GM23338 (cell line): ENCODE measurements around the gene STK32C. TPM values are rescaled to one million over a fixed set of nuclear protein-coding genes. Genes with fewer than 3 reads are reported as not detected.

ENCODE experiments used
- ATAC-seq: fragments of 200-7000 bp; cut with Tn5 transposase; 3 replicates; pipeline ENCODE4 v1.9.1; 2020
- DNase-seq: peaks from one replicate; pipeline ENCODE4 v3.0.0-alpha.2; 2015; ENCODE audit warnings: low spot score
- H2AFZ ChIP-seq: fragments of 200-600 bp; sonication (generic); 2 replicates; pipeline ENCODE4 v1.8.0; 2016; ENCODE audit warnings: antibody characterized with exemption, mild to moderate bottlenecking, moderate library complexity
- H3F3A ChIP-seq: fragments of 200-600 bp; sonication (generic); replicated peaks from 2 replicates; pipeline ENCODE4 v1.8.0; 2017; ENCODE audit warnings: antibody characterized with exemption, mixed run types, low read depth
- H3K27ac ChIP-seq: fragments of 200-600 bp; sonication (generic); 2 replicates; pipeline ENCODE4 v1.6.1; 2016; ENCODE audit warnings: low read depth
- H3K27me3 ChIP-seq: fragments of 200-600 bp; sonication (generic); 2 replicates; pipeline ENCODE4 v1.8.0; 2016; ENCODE audit warnings: mild to moderate bottlenecking, mixed run types, moderate library complexity; ENCODE audit not compliant: insufficient read depth
- H3K36me3 ChIP-seq: fragments of 200-600 bp; sonication (generic); 2 replicates; pipeline ENCODE4 v1.8.0; 2016; ENCODE audit warnings: mild to moderate bottlenecking; ENCODE audit not compliant: insufficient read depth
- H3K4me1 ChIP-seq: fragments of 200-600 bp; sonication (generic); 2 replicates; pipeline ENCODE4 v1.8.0; 2016; ENCODE audit warnings: mild to moderate bottlenecking, moderate library complexity; ENCODE audit not compliant: insufficient read depth
- H3K4me2 ChIP-seq: fragments of 200-600 bp; sonication (generic); 2 replicates; pipeline ENCODE4 v1.7.1; 2017; ENCODE audit warnings: mixed run types
- H3K4me3 ChIP-seq: fragments of 200-600 bp; sonication (generic); 2 replicates; pipeline ENCODE4 v1.6.1; 2016; ENCODE audit warnings: mixed run types
- H3K79me2 ChIP-seq: fragments of 200-600 bp; sonication (generic); replicated peaks from 2 replicates; pipeline ENCODE4 v1.8.0; 2017; ENCODE audit warnings: mild to moderate bottlenecking; ENCODE audit not compliant: insufficient read depth
- H3K9me2 ChIP-seq: fragments of 200-600 bp; sonication (generic); 2 replicates; pipeline ENCODE4 v1.8.0; 2017; ENCODE audit not compliant: insufficient read depth
- H4K20me1 ChIP-seq: fragments of 200-600 bp; sonication (generic); replicated peaks from 2 replicates; pipeline ENCODE4 v1.8.0; 2017; ENCODE audit warnings: mild to moderate bottlenecking; ENCODE audit not compliant: insufficient read depth
- H3K27ac Mint-ChIP-seq: 2 replicates; pipeline ENCODE4 v1.8.0; 2020; ENCODE audit warnings: inconsistent platforms, mild to moderate bottlenecking, moderate library complexity, mixed read lengths
- H3K27me3 Mint-ChIP-seq: 3 replicates; pipeline ENCODE4 v1.8.0; 2022; ENCODE audit warnings: low read depth, mild to moderate bottlenecking, moderate library complexity, mixed read lengths, inconsistent platforms; ENCODE audit not compliant: insufficient read depth, poor library complexity
- H3K36me3 Mint-ChIP-seq: 3 replicates; pipeline ENCODE4 v1.8.0; 2021; ENCODE audit warnings: low read depth, mild to moderate bottlenecking, inconsistent platforms, moderate library complexity, mixed read lengths
- H3K4me1 Mint-ChIP-seq: 3 replicates; pipeline ENCODE4 v1.8.0; 2020; ENCODE audit warnings: mild to moderate bottlenecking, inconsistent platforms, mixed read lengths
- H3K4me3 Mint-ChIP-seq: 3 replicates; pipeline ENCODE4 v1.8.0; 2021; ENCODE audit warnings: moderate library complexity, mild to moderate bottlenecking, inconsistent platforms, mixed read lengths
- H3K9me3 Mint-ChIP-seq: 3 replicates; pipeline ENCODE4 v1.8.0; 2020; ENCODE audit warnings: moderate library complexity, mild to moderate bottlenecking, inconsistent platforms, mixed read lengths
- CREB1 ChIP-seq: fragments of 250-450 bp; sonication (Bioruptor Pico); IDR thresholded peaks from 2 replicates; pipeline ENCODE4 v1.5.0; 2020; ENCODE audit warnings: low read depth, mild to moderate bottlenecking, moderate library complexity
- EZH2 ChIP-seq: fragments of 200-600 bp; sonication (generic); IDR thresholded peaks from one replicate; pipeline ENCODE4 v1.8.0; 2017; ENCODE audit warnings: antibody characterized with exemption, mild to moderate bottlenecking, low read depth; ENCODE audit not compliant: unreplicated experiment
- EZH2phosphoT487 ChIP-seq: fragments of 200-600 bp; sonication (generic); IDR thresholded peaks from one replicate; pipeline ENCODE4 v1.8.1; 2018; ENCODE audit warnings: antibody characterized with exemption; ENCODE audit not compliant: unreplicated experiment
- JUNB ChIP-seq: IDR thresholded peaks from one replicate; pipeline ENCODE4 v1.6.1; 2016; ENCODE audit warnings: antibody characterized with exemption; ENCODE audit not compliant: unreplicated experiment
- NANOG ChIP-seq: IDR thresholded peaks from 2 replicates; pipeline ENCODE4 v1.6.1; 2016; ENCODE audit warnings: antibody characterized with exemption, borderline replicate concordance
- POLR2AphosphoS5 ChIP-seq: IDR thresholded peaks from 2 replicates; pipeline ENCODE4 v1.6.1; 2016; ENCODE audit warnings: antibody characterized with exemption, low read depth
- STAT1 ChIP-seq: IDR thresholded peaks from one replicate; pipeline ENCODE4 v1.6.1; 2016; ENCODE audit warnings: antibody characterized with exemption; ENCODE audit not compliant: unreplicated experiment
- ZNF114 ChIP-seq: fragments of 250-450 bp; sonication (Bioruptor Pico); IDR thresholded peaks from 2 replicates; pipeline ENCODE4 v1.5.0; 2020; ENCODE audit warnings: mild to moderate bottlenecking, moderate library complexity
- ZNF331 ChIP-seq: fragments of 250-450 bp; sonication (Bioruptor Pico); IDR thresholded peaks from 2 replicates; pipeline ENCODE4 v1.5.0; 2020; ENCODE audit warnings: low read depth, mild to moderate bottlenecking, moderate library complexity
- polyA plus RNA-seq: library from polyadenylated mRNA; unstranded; fragments of >200 nt; fragmentation: Nextera tagmentation; extraction: Ambion mirVana; gene quantifications from 2 replicates; pipeline ENCODE4 v1.2.1, GENCODE V29; 2016
- total RNA-seq: library from RNA; depleted of rRNA; stranded (reverse); fragments of >200 nt; shearing (Covaris generic); gene quantifications from 2 replicates; pipeline ENCODE4 v1.2.3, GENCODE V29; 2014
- TF ChIP-seq, protein P1 (sequence below): IDR thresholded peaks from one replicate; pipeline ENCODE4 v1.6.1; 2018; ENCODE audit warnings: antibody characterized with exemption; ENCODE audit not compliant: unreplicated experiment
- TF ChIP-seq, protein P2 (sequence below): IDR thresholded peaks from 2 replicates; pipeline ENCODE4 v1.6.1; 2016; ENCODE audit warnings: antibody characterized with exemption
- TF ChIP-seq, protein P3 (sequence below), 2 experiments: fragments of 200-600 bp in 1 of 2; sonication (generic) in 1 of 2; conservative IDR thresholded peaks; 2 replicates each; pipeline versions ENCODE4 v1.5.1 to v1.6.1; 2016 to 2017; ENCODE audit warnings: antibody characterized with exemption in 2 of 2, low read depth in 2 of 2, mild to moderate bottlenecking in 2 of 2, moderate library complexity in 1 of 2
- TF ChIP-seq, protein P4 (sequence below): fragments of 250-450 bp; sonication (Bioruptor Pico); IDR thresholded peaks from 2 replicates; pipeline ENCODE4 v1.5.0; 2020; ENCODE audit warnings: mild to moderate bottlenecking, moderate library complexity

The STK32C gene
- total and polyA plus RNA-seq, 2 experiments from 2014 or later = 10.2 to 20.5 TPM

DNA sequence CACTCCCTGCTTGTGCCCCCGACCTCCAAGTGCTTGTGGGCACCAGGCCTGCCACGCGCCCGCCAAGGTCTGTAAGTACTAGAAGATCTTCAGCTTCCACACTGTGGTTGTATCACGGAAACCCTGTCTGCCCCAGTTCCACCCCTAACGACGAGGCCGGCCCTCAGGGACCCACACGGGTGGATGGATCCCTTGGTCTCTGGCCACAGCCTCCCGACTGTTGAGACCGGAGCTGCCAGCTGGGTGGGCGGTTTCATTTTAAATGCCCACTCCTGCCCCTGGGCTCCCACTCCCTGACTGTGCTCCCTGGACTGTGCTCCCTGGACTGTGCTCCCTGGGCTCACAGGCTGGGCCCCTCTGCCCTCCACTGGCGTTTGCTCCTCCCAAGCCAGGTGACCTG, 70.9 kb downstream of the STK32C start:
- Histone ChIP-seq H3K79me2 (no peaks in the 10 kb centered on the region), H3K9me2 (no peaks in the 10 kb centered on the region), H3K4me1 (no peaks in the 10 kb centered on the region), H3K27ac (no peak overlapping the region), H3K4me2 (no peak overlapping the region), H3K4me3 (no peak overlapping the region), H3K27me3 (no peaks in the 10 kb centered on the region), H2AFZ (no peak overlapping the region), H3K36me3 (no peaks in the 10 kb centered on the region), H4K20me1 (no peaks in the 10 kb centered on the region), H3F3A (no peaks in the 10 kb centered on the region)
- no peaks in the 10 kb centered on the region for H3K9me3 Mint-ChIP-seq
- ATAC-seq (no peak), DNase-seq (no peak)
- peaks cover 7% of the 10 kb centered on the region for H3K27me3 Mint-ChIP-seq
- TF ChIP-seq ZNF331 (no peak), ZNF114 (no peak), EZH2 (no peak), CREB1 (CRISPR knock-in tag) (no peak), NANOG (no peak), STAT1 (no peak), EZH2phosphoT487 (no peak), JUNB (no peak), POLR2AphosphoS5 (no peak)
- TF ChIP-seq, protein P1, sequence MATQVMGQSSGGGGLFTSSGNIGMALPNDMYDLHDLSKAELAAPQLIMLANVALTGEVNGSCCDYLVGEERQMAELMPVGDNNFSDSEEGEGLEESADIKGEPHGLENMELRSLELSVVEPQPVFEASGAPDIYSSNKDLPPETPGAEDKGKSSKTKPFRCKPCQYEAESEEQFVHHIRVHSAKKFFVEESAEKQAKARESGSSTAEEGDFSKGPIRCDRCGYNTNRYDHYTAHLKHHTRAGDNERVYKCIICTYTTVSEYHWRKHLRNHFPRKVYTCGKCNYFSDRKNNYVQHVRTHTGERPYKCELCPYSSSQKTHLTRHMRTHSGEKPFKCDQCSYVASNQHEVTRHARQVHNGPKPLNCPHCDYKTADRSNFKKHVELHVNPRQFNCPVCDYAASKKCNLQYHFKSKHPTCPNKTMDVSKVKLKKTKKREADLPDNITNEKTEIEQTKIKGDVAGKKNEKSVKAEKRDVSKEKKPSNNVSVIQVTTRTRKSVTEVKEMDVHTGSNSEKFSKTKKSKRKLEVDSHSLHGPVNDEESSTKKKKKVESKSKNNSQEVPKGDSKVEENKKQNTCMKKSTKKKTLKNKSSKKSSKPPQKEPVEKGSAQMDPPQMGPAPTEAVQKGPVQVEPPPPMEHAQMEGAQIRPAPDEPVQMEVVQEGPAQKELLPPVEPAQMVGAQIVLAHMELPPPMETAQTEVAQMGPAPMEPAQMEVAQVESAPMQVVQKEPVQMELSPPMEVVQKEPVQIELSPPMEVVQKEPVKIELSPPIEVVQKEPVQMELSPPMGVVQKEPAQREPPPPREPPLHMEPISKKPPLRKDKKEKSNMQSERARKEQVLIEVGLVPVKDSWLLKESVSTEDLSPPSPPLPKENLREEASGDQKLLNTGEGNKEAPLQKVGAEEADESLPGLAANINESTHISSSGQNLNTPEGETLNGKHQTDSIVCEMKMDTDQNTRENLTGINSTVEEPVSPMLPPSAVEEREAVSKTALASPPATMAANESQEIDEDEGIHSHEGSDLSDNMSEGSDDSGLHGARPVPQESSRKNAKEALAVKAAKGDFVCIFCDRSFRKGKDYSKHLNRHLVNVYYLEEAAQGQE = no peak
- TF ChIP-seq, protein P2, sequence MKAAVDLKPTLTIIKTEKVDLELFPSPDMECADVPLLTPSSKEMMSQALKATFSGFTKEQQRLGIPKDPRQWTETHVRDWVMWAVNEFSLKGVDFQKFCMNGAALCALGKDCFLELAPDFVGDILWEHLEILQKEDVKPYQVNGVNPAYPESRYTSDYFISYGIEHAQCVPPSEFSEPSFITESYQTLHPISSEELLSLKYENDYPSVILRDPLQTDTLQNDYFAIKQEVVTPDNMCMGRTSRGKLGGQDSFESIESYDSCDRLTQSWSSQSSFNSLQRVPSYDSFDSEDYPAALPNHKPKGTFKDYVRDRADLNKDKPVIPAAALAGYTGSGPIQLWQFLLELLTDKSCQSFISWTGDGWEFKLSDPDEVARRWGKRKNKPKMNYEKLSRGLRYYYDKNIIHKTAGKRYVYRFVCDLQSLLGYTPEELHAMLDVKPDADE = no peak
- TF ChIP-seq, protein P3, sequence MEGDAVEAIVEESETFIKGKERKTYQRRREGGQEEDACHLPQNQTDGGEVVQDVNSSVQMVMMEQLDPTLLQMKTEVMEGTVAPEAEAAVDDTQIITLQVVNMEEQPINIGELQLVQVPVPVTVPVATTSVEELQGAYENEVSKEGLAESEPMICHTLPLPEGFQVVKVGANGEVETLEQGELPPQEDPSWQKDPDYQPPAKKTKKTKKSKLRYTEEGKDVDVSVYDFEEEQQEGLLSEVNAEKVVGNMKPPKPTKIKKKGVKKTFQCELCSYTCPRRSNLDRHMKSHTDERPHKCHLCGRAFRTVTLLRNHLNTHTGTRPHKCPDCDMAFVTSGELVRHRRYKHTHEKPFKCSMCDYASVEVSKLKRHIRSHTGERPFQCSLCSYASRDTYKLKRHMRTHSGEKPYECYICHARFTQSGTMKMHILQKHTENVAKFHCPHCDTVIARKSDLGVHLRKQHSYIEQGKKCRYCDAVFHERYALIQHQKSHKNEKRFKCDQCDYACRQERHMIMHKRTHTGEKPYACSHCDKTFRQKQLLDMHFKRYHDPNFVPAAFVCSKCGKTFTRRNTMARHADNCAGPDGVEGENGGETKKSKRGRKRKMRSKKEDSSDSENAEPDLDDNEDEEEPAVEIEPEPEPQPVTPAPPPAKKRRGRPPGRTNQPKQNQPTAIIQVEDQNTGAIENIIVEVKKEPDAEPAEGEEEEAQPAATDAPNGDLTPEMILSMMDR (conservative IDR thresholded peaks at IDR 0.05; ENCODE audit: low read depth in 2 of 2) = no peak
- TF ChIP-seq, protein P4, sequence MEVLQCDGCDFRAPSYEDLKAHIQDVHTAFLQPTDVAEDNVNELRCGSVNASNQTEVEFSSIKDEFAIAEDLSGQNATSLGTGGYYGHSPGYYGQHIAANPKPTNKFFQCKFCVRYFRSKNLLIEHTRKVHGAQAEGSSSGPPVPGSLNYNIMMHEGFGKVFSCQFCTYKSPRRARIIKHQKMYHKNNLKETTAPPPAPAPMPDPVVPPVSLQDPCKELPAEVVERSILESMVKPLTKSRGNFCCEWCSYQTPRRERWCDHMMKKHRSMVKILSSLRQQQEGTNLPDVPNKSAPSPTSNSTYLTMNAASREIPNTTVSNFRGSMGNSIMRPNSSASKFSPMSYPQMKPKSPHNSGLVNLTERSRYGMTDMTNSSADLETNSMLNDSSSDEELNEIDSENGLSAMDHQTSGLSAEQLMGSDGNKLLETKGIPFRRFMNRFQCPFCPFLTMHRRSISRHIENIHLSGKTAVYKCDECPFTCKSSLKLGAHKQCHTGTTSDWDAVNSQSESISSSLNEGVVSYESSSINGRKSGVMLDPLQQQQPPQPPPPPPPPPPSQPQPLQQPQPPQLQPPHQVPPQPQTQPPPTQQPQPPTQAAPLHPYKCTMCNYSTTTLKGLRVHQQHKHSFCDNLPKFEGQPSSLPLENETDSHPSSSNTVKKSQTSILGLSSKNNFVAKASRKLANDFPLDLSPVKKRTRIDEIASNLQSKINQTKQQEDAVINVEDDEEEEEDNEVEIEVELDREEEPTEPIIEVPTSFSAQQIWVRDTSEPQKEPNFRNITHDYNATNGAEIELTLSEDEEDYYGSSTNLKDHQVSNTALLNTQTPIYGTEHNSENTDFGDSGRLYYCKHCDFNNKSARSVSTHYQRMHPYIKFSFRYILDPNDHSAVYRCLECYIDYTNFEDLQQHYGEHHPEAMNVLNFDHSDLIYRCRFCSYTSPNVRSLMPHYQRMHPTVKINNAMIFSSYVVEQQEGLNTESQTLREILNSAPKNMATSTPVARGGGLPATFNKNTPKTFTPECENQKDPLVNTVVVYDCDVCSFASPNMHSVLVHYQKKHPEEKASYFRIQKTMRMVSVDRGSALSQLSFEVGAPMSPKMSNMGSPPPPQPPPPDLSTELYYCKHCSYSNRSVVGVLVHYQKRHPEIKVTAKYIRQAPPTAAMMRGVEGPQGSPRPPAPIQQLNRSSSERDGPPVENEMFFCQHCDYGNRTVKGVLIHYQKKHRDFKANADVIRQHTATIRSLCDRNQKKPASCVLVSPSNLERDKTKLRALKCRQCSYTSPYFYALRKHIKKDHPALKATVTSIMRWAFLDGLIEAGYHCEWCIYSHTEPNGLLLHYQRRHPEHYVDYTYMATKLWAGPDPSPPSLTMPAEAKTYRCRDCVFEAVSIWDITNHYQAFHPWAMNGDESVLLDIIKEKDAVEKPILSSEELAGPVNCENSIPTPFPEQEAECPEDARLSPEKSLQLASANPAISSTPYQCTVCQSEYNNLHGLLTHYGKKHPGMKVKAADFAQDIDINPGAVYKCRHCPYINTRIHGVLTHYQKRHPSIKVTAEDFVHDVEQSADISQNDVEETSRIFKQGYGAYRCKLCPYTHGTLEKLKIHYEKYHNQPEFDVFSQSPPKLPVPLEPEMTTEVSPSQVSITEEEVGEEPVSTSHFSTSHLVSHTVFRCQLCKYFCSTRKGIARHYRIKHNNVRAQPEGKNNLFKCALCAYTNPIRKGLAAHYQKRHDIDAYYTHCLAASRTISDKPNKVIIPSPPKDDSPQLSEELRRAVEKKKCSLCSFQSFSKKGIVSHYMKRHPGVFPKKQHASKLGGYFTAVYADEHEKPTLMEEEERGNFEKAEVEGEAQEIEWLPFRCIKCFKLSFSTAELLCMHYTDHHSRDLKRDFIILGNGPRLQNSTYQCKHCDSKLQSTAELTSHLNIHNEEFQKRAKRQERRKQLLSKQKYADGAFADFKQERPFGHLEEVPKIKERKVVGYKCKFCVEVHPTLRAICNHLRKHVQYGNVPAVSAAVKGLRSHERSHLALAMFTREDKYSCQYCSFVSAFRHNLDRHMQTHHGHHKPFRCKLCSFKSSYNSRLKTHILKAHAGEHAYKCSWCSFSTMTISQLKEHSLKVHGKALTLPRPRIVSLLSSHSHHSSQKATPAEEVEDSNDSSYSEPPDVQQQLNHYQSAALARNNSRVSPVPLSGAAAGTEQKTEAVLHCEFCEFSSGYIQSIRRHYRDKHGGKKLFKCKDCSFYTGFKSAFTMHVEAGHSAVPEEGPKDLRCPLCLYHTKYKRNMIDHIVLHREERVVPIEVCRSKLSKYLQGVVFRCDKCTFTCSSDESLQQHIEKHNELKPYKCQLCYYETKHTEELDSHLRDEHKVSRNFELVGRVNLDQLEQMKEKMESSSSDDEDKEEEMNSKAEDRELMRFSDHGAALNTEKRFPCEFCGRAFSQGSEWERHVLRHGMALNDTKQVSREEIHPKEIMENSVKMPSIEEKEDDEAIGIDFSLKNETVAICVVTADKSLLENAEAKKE (CRISPR knock-in tag) = no peak
- H3K27ac Mint-ChIP-seq = no peak overlapping the region
- H3K4me1 Mint-ChIP-seq = peaks cover 11% of the 10 kb centered on the region
- no peak overlapping the region for H3K4me3 Mint-ChIP-seq
- no peaks in the 10 kb centered on the region for H3K36me3 Mint-ChIP-seq
